UCSD-AML1 (cell line): Measurements from ENCODE around the gene GPR152.
"Not testable (repeated sequence)": the region's sequence is repeated elsewhere in the genome, so short reads cannot be mapped to it uniquely, and the experiment has no call there.

Source experiments
- DNase-seq: peaks from one replicate; lab custom pipeline; 2025; ENCODE audit not compliant: unreplicated experiment; lab: John Stamatoyannopoulos, UW

The GPR152 gene

DNA sequence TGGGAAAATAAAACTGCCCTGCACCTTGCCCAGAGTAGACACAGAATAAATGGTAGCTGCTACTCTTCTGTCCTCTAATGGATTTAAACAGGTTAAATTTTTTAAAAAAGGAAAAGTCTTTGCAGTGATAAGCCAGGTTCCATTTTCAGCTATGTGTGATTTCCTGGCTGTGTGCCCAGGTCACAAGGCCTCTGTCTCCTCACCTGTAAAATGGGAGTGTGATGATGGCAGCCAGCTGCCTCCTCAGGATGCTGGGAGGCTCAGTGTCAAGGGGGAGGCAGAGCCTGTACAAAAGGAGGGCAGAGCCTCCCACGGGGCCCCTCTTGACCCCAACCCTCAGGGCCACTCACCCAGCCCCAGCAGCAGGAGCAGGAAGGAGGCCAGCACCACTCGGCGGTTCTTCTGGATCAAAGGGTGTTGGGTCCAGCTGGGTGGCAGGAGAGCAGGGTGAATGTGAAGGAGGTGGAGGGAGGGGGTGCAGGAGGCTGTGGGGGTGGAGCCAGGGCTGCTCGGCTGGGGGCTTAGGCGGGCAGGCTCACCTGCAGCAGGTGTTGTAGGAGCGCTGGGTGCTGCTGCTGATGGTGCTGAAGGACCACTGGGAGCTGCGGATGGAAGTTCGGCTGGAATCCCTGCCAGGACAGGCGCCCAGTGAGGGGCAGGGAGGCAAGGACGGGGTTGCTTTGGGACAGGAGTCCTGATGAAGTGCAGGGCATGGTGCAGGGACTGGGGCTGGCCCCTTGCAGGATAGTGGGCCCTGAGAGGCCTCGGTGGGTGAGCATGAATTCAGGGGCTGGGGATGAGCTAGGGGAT lies 14.6 kb upstream of the GPR152 start:
- DNase-seq: no peak

DNA sequence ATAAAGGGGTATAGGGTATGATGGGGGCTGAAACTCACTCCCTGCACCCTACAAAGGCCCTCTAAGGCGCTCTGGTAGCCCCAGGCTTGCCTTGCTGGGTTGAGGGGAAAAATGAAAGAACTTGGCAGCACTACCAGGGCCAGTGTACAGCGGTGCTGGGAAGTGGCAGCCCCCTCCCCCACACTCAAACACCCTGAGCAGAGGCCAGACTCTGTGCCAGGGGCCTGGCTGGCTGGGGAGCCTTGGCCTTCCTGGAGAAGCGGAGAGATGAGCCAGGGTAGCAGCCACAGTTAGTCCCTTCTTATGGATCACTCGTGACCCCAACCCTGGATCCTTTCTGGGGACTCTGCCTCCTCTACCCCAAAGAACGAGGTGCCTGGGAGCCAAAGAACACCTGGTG lies 13.8 kb upstream of the GPR152 start:
- DNase-seq: no peak

DNA sequence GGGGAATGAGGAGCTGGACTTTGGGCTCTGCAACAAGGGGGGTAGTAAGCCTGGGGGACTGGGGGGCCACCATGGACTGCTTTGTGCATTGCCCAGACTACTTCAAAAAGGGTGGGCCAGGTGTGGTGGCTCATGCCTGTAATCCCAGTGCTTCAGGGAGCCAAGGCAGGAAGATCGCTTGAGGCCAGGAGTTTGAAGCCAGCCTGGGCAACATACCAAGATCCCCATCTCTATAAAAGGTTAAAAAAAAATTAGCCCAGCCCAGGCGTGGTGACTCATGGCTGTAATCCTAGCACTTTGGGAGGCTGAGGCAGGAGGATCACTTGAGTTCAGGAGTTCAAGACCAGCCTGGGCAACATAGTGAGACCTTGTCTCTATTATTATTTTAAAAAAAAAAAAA lies 13.0 kb upstream of the GPR152 start:
- DNase-seq: not testable (repeated sequence)

DNA sequence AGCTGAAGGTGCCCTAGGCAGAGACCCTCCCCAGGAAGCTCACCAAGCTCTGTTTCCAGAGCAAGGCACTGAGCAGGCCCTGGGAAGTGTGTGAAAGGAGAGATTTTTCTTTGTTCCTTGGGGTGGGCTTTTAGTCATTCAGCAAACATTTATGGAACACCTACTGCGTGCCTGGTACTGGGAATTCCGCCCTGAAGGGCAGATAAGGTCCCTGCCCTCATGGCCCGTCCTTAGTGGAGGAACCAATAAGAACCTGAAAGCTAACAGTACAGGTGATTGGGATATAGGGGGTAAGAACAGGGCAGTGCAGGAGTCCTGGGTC lies 12.6 kb upstream of the GPR152 start:
- DNase-seq: no peak

DNA sequence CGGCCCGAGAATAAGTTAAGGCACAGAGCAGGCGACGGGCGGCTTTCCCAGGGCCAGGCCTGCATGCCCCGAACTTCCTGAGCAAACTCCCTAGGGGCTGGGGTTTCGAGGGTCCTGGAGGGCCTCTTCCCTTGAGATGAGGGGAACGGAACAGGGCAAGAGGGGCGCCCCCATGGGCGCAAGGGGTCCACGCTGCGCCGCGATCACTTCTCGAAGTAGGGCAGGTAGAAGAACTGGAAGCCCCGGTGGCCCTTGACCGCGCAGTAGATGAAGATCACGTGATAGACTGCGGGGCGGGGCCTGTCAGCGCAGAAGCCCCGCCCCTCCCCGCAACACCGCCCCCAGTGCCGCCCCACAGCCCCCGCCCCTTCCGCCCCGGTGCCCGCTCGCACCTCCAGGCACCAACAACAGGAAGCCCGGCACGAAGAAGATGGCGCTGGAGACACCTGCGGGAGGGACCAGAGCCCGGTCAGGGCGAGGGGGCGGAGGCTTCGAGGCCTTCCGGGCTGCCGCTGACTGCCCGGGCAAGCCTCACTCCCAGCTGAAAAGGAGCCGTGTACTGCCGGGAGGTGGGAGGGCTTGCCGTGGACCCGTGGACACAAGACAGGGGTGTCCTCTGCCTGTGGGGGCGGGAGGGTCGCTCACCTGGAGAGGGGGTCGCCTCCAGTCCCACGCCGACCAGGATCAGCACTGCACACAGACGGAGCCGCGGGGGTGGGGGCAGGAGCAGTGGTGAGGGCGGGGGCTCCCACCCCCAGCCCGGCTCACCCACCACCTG lies 12.1 kb upstream of the GPR152 start:
- DNase-seq: peak; percentile 90

DNA sequence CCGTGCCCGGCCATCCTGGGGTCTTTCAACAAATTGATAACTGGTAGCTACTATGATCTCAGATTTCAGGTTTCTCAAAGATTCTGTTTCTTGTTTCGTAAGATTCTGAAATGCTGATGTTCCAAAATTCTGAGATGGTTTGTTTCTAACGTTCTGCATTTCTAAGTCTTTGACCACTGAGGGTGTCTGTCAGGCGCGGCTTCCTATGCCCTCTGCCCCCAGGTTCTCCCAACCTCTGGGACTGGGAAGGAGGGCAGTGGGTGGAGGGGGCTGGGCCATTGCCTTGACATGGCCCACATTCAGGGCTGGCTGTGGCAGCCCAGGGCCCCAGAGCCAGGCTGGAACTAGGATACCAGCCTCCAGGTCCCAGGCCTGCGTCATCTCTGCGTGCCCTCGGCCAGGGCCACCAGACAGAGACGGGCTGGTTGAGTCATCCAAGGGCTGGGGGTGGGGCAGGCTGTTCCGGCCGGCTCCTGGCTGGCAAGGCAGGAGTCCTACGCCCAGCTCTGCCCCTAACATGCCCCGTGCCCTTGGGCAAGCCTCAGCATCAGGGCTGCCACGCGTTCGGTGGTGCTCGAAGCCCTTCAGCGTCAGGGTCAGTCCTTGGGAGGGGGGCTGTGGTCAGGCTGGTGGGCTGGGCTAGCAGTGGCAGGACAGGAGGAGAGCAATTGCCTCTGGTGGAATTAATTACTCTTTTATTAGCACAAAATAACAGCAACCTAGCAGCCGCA lies 11.3 kb upstream of the GPR152 start:
- DNase-seq: no peak

DNA sequence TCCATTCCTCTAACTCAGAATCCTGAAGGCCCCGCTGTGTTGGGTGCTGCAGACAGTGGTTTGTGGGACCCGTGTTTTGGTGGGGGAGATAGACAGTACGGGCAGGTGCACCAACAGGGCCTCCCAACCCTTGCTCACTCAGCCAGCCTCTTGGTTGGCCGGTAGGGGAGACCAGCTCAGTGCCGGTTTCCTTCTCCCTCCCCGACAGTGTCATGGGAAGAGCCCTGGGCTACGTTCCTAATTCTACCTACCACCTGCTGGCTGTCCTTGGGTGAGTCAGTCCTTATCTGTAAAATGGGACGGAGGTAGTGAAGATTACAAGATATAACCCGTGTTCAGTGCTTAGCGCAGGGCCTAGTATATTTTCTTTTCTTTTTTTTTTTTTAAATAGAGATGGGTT lies 10.7 kb upstream of the GPR152 start:
- DNase-seq: no peak

DNA sequence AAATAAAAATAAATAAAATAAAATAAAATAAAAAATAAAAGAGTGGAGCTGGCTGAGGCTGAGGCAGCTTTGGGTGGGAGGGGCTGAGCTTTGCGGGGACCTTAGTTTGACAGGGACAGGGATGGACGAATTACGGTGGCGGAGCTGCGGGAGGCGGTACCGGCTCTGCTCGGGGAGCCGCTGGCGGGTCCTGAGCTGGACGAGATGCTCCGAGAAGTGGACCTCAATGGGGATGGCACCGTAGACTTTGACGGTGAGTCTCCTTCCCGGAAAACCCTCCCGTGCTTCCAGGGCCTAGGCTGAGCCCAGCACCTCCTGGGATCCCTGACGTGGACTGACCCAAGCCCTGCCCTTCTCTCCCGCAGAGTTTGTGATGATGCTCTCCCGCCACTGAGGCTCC lies 5.7 kb upstream of the GPR152 start:
- no peak for DNase-seq

DNA sequence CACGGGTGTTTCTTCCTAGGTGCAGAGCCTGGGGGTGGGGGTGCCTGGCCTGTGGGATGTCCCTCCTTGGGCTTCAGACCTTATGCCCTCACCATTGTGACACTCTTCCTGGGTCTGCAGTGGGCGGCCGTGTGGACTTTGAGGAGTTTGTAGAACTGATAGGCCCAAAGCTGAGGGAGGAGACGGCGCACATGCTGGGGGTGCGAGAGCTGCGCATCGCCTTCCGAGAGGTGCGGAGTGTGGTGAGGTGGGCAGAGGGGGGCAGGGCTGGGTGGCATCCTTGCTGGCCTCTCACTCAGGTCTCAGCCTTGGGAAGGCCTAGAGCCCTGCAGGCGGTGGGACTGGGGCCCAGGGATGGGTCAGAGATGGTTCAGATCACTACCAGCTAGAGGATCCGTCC lies 4.9 kb upstream of the GPR152 start:
- DNase-seq: no peak

DNA sequence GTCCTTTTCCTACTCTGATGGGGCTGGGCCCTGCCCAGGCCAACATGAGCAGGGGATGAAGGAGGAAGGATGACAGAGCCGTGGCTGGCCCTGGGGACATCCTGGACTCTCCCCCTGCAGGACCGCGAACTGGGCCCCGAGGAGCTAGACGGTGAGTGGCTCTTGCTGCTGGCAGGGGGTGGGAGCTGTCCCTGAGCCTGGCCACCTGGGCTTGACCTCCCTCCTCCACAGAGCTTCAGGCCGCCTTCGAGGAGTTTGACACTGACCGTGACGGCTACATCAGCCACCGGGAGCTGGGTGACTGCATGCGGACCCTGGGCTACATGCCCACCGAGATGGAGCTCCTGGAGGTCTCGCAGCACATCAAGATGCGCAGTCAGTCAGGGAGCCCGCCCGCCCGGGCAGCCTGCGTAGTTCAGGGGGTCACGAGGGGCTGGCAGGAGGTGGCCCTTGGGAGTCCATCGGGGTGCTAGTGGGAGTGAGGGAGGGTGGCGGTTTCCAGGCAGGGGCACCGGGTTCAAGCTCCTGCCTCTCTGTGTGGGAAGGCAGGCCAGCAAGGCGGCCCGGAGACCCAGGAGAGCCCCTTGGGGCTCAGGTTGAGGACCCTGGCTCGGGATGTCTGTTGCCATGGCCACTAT lies 3.7 kb upstream of the GPR152 start:
- no peak for DNase-seq

DNA sequence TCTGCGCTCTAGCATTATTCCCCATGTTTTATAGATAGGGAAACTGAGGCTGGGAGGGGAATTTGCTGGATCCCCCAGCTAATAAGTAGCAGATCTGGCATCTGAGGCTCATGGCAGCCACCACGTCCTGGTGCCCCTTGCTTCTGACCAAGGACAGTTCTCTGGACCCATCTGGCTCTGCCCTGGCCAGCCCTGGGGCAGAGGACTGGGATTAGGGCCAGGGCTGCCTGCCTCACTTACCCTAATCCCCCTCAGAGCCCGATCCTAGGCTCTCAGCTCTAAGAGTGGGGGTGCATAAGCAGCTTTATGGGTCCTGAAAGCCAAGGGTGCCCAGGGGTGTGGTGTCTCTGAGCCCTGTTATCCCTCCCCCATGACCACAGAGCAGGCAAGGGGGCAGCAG lies 2.5 kb upstream of the GPR152 start, which contains the start of gene CABP4:
Gene CABP4 (plus strand): TSS at position 301 of the 400 bp plus-strand sequence. CDS start 70 bp downstream, at position 371.
- no peak for DNase-seq

DNA sequence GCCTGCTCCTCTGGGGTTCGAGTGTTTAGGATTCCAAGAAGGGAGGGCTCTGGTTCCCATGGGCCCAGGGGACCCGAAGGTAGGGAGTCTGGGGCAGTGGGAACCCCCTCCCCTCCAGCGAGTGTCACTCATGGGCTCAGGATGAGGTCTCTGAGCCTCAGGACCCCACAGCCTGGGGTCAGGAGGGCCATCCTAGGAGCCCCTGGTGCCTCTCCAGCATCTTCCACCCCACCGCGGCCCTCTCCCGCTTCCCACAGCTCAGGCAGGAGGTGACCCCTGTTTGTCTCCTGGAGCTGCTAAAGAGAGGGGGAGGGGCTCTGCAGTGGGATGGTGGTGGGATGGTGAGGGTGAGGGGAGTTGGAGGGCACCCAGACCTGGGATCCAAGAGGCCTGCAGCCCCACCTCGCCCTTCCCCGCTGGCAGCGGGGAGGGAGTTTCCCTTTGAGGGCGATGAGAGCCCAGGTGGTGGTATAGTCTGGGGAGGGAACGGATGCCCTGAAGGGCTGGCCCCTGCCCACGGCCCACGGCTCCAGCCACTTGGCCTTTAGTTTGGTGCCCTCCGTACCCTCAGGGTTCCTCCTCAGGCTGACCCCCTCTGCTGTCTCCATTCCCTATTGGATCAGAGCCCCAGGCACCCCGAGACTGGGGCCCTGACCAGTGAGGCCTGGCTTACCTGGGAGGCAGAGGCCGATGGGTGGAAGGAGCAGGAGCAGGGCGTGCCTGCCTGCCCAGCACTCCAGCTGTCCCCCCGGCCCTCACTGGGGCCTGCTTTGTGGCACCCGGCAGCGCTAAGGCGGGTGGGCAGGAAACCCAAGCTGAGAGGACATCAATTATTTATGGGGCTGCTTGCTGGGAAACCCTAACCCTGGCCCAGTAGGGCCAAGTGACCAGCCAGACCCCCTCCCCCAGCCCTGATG lies 1.5 kb upstream of the GPR152 start:
- DNase-seq: no peak

DNA sequence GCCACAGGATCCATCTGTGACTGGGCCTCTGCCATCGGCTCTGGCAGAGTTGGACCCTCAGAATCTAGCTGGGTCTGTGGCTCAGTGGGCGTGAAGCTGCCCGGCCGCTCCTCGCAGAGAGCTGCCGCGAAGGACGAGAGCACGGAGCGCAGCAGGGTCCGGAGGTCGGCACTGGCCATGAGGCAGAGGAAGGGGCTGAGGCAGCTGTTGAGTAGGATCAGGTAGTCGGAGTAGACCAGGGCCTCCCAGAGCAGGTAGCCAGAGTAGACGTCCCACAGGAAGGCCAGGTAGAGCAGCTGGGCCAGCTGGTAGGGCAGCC lies 912 bp downstream of the GPR152 start:
- no peak for DNase-seq

DNA sequence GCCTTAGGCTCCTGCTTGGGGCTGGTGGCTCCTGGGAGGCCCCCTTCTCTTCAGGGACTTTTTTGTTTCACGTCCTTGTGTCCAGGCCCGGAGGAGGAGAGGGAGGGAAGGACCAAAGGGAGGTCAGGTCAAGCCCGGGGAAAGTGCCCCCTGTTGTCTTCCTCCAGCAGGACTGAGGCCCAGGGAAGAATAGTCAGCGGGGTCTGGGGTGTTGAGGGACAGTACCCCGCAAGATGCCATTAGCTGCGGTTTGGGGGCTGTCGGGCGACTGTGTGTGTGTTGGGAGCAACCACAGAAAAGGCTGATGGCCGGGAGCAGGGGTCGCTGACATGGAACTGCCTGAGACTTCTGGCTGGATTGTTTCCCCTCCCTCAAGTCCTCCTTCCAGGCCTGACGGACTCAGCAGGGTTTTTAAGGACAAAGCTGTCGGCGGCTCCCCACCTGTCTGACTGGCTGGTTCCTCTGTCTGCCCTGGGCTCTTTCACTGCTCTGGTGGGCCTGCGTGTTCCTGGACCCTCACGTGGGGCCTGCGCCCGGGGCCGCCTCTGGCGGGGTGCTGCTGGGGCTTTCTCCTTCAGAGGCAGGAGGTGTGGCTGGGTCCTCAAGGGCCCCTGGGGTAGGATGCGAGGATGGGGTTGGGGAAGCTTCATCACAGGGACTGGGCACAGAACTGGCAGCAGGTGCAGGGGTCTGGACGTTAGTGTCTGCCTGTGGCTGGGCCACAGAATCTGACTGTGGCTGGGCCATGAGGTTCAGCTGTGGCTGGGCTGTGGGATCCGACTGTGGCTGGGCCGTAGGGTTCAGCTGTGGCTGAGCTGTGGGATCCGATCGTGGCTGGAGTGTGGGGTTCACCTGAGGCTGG lies 1.5 kb downstream of the GPR152 start:
- DNase-seq: no peak

DNA sequence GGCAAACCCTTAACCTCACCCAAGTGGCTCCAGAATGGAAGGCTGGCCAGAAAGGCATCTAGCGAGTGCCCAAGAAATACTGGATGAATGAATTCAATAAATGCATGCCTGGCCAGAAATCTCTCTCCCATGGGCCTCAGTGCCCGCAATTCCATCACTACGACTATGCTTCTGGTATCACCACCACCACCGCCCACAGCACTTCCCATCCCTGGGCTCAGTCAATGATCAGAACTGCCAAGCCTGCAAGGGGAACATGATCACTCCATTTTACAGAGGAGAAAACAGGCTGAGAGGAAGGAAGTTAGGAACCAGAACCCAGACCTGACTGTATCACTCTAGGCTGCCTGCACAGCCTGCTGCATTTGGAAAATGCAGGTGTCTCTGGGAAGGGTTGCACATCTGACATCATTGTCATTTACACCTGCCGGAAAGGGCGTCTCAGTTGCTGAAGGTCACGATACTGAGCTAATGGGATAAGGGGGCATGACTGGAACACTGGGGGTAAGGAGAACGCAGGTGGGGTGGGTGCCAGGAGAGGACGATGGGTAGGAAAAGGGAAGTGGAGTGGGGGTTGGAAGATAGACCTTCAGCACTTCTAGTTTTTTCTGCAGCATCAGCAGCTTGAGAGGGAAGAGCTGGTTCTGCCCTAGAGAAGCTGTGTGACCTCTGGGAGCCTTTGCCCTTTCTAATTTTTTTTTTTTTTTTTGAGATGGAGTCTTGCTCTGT lies 3.2 kb downstream of the GPR152 start:
- peak; percentile 42 for DNase-seq

DNA sequence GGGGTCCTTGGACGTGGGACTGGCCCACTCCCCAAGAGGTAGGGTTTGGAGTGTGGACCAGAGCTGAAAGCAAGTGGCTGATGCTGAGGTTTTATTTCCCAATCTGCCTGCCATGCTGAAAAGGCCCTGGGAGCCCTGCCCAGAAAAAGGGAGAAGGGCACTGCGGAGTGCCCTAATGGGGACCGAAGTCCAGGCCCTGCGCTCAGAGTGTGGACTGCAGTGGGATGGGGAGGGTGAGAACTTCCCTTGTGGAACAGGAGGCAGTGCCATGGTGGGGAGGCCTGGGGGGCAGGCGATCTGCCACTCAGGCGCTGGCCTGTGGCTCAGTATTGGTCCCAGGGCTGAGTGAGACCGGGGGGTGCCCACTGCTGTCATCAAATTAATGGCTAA lies 4.3 kb downstream of the GPR152 start:
- DNase-seq: no peak

DNA sequence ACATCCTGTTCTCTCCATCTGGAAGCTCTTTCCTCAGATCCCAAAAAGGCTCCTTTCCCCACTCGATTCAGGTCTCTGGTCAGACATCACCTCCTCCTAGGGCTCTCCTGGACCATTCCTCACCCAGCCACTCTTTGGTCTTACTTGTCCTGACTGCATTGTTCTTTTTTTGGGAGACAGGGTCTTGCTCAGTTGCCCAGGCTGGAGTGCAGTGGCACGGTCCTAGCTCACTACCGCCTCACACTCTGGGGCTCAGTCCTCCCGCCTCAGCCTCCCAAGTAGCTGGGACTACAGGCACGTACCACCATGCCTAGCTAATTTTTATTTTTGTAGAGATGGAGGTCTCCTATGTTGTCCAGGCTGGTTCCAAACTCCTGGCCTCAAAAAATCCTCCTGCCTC lies 7.0 kb downstream of the GPR152 start:
- DNase-seq: no peak

DNA sequence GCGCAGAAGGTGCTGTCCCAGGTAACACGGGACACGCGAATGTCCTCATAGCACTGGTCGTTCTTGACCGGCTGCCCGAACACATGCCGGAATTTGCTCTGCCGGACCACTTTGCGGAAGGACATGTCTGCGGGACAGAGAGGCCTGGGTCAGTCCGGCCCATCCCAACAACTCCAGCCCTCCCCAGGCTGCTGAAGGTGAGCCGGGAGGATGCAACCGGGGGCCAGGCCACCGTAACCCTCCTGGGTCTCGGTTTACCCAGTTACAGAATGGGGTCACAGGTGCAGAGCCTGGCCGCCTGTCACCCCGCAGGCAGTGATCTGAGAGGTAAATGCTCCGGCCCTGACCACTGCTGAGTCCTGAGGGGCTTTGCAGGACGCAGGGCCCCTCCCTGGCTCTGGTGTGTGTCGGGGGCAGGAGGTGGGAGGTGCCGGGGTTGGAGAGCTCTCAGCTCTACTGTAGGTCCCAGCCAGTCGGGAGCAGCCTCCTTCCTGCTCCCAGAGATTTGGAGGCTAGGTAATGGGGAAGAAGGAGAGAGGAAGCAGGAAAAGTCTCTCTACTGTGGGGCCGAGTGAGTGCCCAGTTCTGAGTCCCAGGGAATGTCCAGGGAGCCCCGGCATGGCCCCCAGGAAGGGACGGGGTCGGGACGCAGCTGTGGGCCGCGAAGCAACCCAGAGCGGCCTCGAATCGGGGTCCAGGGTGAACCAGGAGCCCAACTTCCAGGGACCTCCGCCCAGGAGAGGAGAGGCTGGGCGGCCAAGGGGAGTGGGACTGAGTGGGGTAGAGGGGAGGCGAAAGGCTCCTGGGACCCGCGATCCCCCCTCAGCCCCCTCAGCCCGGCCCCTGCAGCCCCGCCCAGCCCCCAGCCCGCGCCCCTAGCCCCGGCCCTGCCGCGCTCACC lies 9.8 kb downstream of the GPR152 start:
- DNase-seq: no peak
